Activated CD8-positive, alpha-beta T cell treated with anti-CD3 and anti-CD28 coated beads for 36 hours (primary cell): ENCODE measurements around the gene INPP5A. TPM values are rescaled to one million over a fixed set of nuclear protein-coding genes. Genes with fewer than 3 reads are reported as not detected.

Experiments
- ATAC-seq: fragments of 200-7000 bp; cut with Tn5 transposase; one replicate; pipeline ENCODE4 v1.10.0; 2021; ENCODE audit warnings: mild to moderate bottlenecking, moderate library complexity
- CTCF ChIA-PET: fragments of 350-600 bp; sonication (Branson Sonifier 250); formaldehyde crosslinking; loops from one replicate; lab custom pipeline; 2021; ENCODE audit warnings: antibody characterized with exemption; lab: Charles Lee
- POLR2A ChIA-PET: fragments of 350-600 bp; sonication (Branson Sonifier 250); formaldehyde crosslinking; loops from one replicate; lab custom pipeline; 2021; ENCODE audit warnings: antibody characterized with exemption; lab: Charles Lee
- DNase-seq: peaks from one replicate; pipeline ENCODE4 v3.0.0-alpha.2; 2020
- H3K27ac Mint-ChIP-seq: one replicate; pipeline ENCODE4 v1.8.0; 2021; ENCODE audit warnings: mild to moderate bottlenecking, mixed read lengths
- H3K27me3 Mint-ChIP-seq: one replicate; pipeline ENCODE4 v1.8.0; 2021; ENCODE audit warnings: mixed read lengths
- H3K36me3 Mint-ChIP-seq: one replicate; pipeline ENCODE4 v1.8.0; 2021; ENCODE audit warnings: low read depth, mixed read lengths
- H3K4me1 Mint-ChIP-seq: one replicate; pipeline ENCODE4 v1.8.0; 2021; ENCODE audit warnings: low read depth, mixed read lengths
- H3K4me3 Mint-ChIP-seq: one replicate; pipeline ENCODE4 v1.8.0; 2021; ENCODE audit warnings: mild to moderate bottlenecking, moderate library complexity, mixed read lengths
- H3K9me3 Mint-ChIP-seq: one replicate; pipeline ENCODE4 v1.8.0; 2021; ENCODE audit warnings: mixed read lengths
- intact Hi-C: fragments of 100-400 bp; cut with micrococcal nuclease; formaldehyde crosslinking; loops from one replicate; pipeline ENCODE4 v1.10.0; 2022
- total RNA-seq, 2 experiments: library from RNA; stranded (reverse); gene quantifications; one replicate each; pipeline ENCODE4 v1.2.3, GENCODE V29; 2021
- TF ChIP-seq, protein P1 (sequence below): fragments of 200-600 bp; IDR thresholded peaks from one replicate; pipeline ENCODE4 v1.8.0; 2022; ENCODE audit warnings: antibody characterized with exemption, mild to moderate bottlenecking

Gene INPP5A
- total RNA-seq, 2 experiments from 2014 or later: 9.6 to 10.4 TPM

DNA sequence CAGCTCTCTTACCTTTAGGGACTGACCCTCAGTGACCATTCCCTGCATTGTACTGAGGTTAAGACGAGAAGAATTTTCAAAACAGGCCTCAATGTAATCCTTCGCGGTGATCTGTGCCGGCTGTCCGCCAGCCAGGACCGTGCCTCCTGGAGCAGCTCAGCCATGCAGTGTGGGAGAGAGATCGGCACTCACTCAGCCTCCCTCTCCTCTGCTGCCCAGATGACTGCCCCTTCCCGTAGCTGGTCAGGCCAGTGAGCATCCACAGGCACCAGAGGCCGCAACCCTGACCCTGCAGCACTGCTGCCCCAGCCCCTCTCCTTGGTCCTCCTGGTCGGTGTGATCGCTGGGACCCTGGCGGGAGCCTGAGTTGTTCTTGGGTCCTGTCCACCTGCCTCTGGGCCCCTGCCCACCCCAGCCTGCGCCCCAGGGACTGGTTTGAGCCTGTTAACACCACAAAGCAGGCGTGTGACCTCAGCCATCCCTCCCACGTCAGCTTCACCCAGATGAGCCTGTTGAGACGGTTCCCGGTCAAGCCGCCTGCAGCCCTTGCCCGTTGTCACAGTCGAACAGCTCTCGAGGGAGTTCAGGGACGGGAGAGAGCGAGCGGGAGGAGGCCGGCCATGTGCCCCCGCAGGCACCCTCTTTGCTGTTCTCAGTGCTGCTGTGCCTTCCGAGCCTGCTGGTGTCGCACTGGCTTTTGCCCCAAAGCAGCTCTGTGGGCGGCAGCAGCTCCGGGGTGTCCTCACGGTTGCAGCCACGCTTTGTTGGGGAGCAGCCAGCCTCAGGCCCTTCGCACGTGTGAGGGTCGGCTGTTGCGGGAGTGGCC lies 211.2 kb downstream of the INPP5A start:
- ChIA-PET CTCF (no interaction called here), POLR2A (no interaction called here)
- no peaks in the 10 kb centered on the region for H3K27me3 Mint-ChIP-seq
- TF ChIP-seq, protein P1, sequence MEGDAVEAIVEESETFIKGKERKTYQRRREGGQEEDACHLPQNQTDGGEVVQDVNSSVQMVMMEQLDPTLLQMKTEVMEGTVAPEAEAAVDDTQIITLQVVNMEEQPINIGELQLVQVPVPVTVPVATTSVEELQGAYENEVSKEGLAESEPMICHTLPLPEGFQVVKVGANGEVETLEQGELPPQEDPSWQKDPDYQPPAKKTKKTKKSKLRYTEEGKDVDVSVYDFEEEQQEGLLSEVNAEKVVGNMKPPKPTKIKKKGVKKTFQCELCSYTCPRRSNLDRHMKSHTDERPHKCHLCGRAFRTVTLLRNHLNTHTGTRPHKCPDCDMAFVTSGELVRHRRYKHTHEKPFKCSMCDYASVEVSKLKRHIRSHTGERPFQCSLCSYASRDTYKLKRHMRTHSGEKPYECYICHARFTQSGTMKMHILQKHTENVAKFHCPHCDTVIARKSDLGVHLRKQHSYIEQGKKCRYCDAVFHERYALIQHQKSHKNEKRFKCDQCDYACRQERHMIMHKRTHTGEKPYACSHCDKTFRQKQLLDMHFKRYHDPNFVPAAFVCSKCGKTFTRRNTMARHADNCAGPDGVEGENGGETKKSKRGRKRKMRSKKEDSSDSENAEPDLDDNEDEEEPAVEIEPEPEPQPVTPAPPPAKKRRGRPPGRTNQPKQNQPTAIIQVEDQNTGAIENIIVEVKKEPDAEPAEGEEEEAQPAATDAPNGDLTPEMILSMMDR: no peak
- ATAC-seq (no peak), DNase-seq (no peak)
- H3K4me1 Mint-ChIP-seq: no peaks in the 10 kb centered on the region
- intact Hi-C loops: no loop called here
- H3K27ac Mint-ChIP-seq: no peak overlapping the region
- H3K4me3 Mint-ChIP-seq: no peak overlapping the region
- no peaks in the 10 kb centered on the region for H3K9me3 Mint-ChIP-seq
- peaks cover 5% of the 10 kb centered on the region for H3K36me3 Mint-ChIP-seq

DNA sequence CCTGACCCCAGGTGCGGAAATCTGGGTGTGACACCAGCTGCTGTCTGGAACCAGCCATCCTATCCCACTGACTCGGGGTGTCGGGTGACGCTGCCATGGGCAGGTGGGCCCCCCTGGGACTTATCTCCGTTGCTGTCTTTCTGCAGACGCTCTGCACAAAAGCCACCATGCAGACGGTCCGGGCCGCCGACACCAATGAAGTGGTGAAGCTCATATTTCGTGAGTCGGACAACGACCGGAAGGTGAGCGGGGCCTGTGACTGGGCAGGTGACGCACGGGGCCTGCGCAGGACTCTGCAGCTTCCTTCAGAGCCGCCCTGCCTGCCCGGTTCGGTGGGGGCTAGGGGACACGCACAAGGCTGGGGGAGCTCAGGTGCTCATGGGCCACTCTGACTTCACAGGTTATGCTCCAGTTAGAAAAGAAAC lies 211.8 kb downstream of the INPP5A start:
- Mint-ChIP-seq H3K4me1 (no peaks in the 10 kb centered on the region), H3K4me3 (no peak overlapping the region), H3K27ac (no peak overlapping the region), H3K9me3 (no peaks in the 10 kb centered on the region), H3K36me3 (peaks cover 9% of the 10 kb centered on the region), H3K27me3 (no peaks in the 10 kb centered on the region)
- ChIA-PET POLR2A (no interaction called here), CTCF (no interaction called here)
- TF ChIP-seq, protein P1: no peak
- DNase-seq (no peak), ATAC-seq (no peak)
- intact Hi-C loops: no loop called here

DNA sequence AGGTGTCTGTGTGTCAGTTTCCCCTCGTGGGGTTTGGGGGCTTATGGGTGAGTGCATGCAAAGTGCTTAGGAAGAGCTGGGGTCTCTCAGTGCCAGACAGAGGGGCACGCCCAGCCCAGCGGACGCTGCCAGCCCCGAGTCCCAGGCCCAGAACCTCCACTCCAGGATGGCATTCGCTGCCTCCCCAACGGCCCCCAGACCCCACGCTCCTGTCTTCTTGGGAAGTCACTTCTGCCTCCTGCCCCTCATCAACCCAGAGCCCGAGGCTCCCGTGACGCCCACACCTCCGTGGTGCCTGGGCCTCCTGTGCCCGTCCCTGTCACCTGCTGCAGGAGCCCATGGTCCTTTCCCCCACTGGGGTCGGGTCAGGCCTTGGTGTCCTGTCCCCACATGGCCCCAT lies 213.3 kb downstream of the INPP5A start:
- intact Hi-C loops: no loop called here
- ATAC-seq: no peak

DNA sequence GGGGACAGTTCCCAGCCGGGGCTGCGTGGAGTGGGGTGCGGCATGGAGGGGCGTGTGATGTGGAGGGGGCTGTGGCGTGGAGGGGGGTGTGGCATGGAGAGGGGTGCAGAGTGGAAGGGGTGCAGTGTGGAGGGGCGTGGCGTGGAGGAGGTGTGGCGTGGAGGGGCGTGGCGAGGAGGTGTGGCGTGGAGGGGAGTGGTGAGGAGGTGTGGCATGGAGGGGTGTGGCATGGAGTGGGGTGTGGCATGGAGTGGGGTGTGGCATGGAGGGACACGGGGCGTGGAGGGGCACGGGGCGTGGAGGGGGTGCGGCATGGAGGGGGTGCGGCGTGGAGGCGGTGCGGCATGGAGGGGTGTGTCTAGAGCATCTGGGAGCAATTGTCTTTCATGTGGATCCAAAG lies 214.8 kb downstream of the INPP5A start:
- POLR2A ChIA-PET: no interaction called here
- DNase-seq: no peak

More for the DNA sequence above, 213.3 kb downstream of the INPP5A start:
- ChIA-PET POLR2A (no interaction called here), CTCF (no interaction called here)
- no peak overlapping the region for H3K4me3 Mint-ChIP-seq
- H3K27ac Mint-ChIP-seq: no peak overlapping the region
- peaks cover 19% of the 10 kb centered on the region for H3K36me3 Mint-ChIP-seq
- peaks cover 6% of the 10 kb centered on the region for H3K9me3 Mint-ChIP-seq
- DNase-seq: no peak
- H3K27me3 Mint-ChIP-seq: no peaks in the 10 kb centered on the region
- H3K4me1 Mint-ChIP-seq: no peaks in the 10 kb centered on the region
- TF ChIP-seq, protein P1: no peak

DNA sequence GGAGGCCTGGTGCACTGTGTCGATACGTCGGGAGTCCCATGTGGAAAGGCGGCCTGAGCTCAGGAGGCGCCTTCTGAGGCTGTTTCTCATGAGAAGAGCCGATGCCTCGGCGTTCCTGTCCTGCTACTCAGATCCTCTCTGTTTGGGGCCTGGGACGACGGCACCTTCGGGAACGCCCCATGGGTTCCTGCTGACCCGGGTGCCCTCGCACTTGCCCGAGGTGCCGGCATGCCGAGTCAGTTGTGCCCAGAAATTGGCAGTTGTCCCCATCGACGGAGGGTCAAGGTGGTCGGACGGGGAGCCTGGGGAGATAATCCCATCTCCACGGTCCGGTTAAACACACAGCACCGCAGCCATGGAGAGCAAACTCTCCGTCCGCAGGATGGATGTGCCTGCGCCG lies 215.4 kb downstream of the INPP5A start:
- Mint-ChIP-seq H3K27me3 (no peaks in the 10 kb centered on the region), H3K36me3 (peaks cover 30% of the 10 kb centered on the region), H3K9me3 (peaks cover 8% of the 10 kb centered on the region), H3K4me3 (no peak overlapping the region), H3K4me1 (no peaks in the 10 kb centered on the region), H3K27ac (no peak overlapping the region)
- DNase-seq: no peak
- TF ChIP-seq, protein P1: no peak
- POLR2A ChIA-PET: no interaction called here
- intact Hi-C loops: no loop called here
- no peak for ATAC-seq
- CTCF ChIA-PET: no interaction called here

More for the DNA sequence above, 214.8 kb downstream of the INPP5A start:
- Mint-ChIP-seq H3K27me3 (no peaks in the 10 kb centered on the region), H3K36me3 (peaks cover 29% of the 10 kb centered on the region), H3K4me1 (no peaks in the 10 kb centered on the region), H3K9me3 (peaks cover 8% of the 10 kb centered on the region), H3K27ac (no peak overlapping the region), H3K4me3 (no peak overlapping the region)
- intact Hi-C loops: no loop called here
- CTCF ChIA-PET: no interaction called here
- TF ChIP-seq, protein P1: no peak
- ATAC-seq: no peak
